ENCODE data around the gene MGAT1. TPM values are rescaled to one million over a fixed set of nuclear protein-coding genes. Genes with fewer than 3 reads are reported as not detected.
A peak's percentile ranks its signal among the peaks of the same experiment; 100 is the strongest.
"Not testable (repeated sequence)": the region's sequence is repeated elsewhere in the genome, so short reads cannot be mapped to it uniquely, and the experiment has no call there.

The MGAT1 gene
- total RNA-seq, 1 experiment from 2014 or later: 86.4 TPM

- Mint-ChIP-seq H3K27me3 (ENCODE audit: unreplicated experiment) (no peaks in the 10 kb centered on the region), H3K4me1 (ENCODE audit: low read depth, unreplicated experiment) (peaks cover 46% of the 10 kb centered on the region), H3K4me3 (ENCODE audit: low read depth, unreplicated experiment) (peak overlapping the region; percentile 88), H3K27ac (ENCODE audit: unreplicated experiment) (peak overlapping the region; percentile 93), H3K9me3 (ENCODE audit: low read depth, unreplicated experiment) (peaks cover 3% of the 10 kb centered on the region), H3K36me3 (ENCODE audit: insufficient read depth, unreplicated experiment) (peaks cover 42% of the 10 kb centered on the region)
- no peak for TF ChIP-seq CTCF (IDR thresholded peaks at IDR 0.05; ENCODE audit: unreplicated experiment)
- BruUV-seq (replicated peaks): TSS peak; percentile 75
- intact Hi-C loops (cut with micrococcal nuclease; ENCODE audit: unreplicated experiment): no loop called here
- CTCF ChIA-PET: interaction anchor here (0.7 to 2.3 kb wide), 6 partner anchors 17 to 39 kb away, joined by 3 to 7 read pairs (median 4); no protein-coding TSS in a partner anchor
- DNase-seq: no peak
Measured at GRCh38 chr5:180830253-180831138, 27.9 kb upstream of the MGAT1 start.

- H3K9me3 Mint-ChIP-seq (ENCODE audit: low read depth, unreplicated experiment): peaks cover 3% of the 10 kb centered on the region
- DNase-seq: no peak
- peaks cover 53% of the 10 kb centered on the region for H3K4me1 Mint-ChIP-seq (ENCODE audit: low read depth, unreplicated experiment)
- H3K4me3 Mint-ChIP-seq (ENCODE audit: low read depth, unreplicated experiment): peak overlapping the region; percentile 88
- no peak for TF ChIP-seq CTCF (IDR thresholded peaks at IDR 0.05; ENCODE audit: unreplicated experiment)
- CTCF ChIA-PET: interaction anchor here (1.0 to 2.3 kb wide), 3 partner anchors 26 to 35 kb away, joined by 3 to 7 read pairs (median 3); no protein-coding TSS in a partner anchor
- peak overlapping the region; percentile 93 for H3K27ac Mint-ChIP-seq (ENCODE audit: unreplicated experiment)
- intact Hi-C loops (cut with micrococcal nuclease; ENCODE audit: unreplicated experiment): no loop called here
- H3K27me3 Mint-ChIP-seq (ENCODE audit: unreplicated experiment): no peaks in the 10 kb centered on the region
- peaks cover 42% of the 10 kb centered on the region for H3K36me3 Mint-ChIP-seq (ENCODE audit: insufficient read depth, unreplicated experiment)
- BruUV-seq (replicated peaks): no TSS peak
Measured at GRCh38 chr5:180829726-180830125, 27.1 kb upstream of the MGAT1 start.

- Mint-ChIP-seq H3K27ac (ENCODE audit: unreplicated experiment) (peak overlapping the region; percentile 93), H3K4me3 (ENCODE audit: low read depth, unreplicated experiment) (peak overlapping the region; percentile 88), H3K4me1 (ENCODE audit: low read depth, unreplicated experiment) (peaks cover 55% of the 10 kb centered on the region), H3K36me3 (ENCODE audit: insufficient read depth, unreplicated experiment) (peaks cover 42% of the 10 kb centered on the region)
- CTCF ChIA-PET: interaction anchor here (1.0 to 1.2 kb wide), 2 partner anchors 25 to 29 kb away, joined by 3 read pairs; no protein-coding TSS in a partner anchor
- H3K27me3 Mint-ChIP-seq (ENCODE audit: unreplicated experiment); H3K9me3 Mint-ChIP-seq (ENCODE audit: low read depth, unreplicated experiment); intact Hi-C loops (cut with micrococcal nuclease; ENCODE audit: unreplicated experiment); BruUV-seq (replicated peaks): not testable (repeated sequence)
- peak; percentile 10 for DNase-seq
Measured at GRCh38 chr5:180828756-180829531, 26.3 kb upstream of the MGAT1 start.

- H3K9me3 Mint-ChIP-seq (ENCODE audit: low read depth, unreplicated experiment); BruUV-seq (replicated peaks); H3K4me3 Mint-ChIP-seq (ENCODE audit: low read depth, unreplicated experiment); DNase-seq; H3K27me3 Mint-ChIP-seq (ENCODE audit: unreplicated experiment); CTCF ChIA-PET; H3K27ac Mint-ChIP-seq (ENCODE audit: unreplicated experiment): not testable (repeated sequence)
- Mint-ChIP-seq H3K4me1 (ENCODE audit: low read depth, unreplicated experiment) (peaks cover 51% of the 10 kb centered on the region), H3K36me3 (ENCODE audit: insufficient read depth, unreplicated experiment) (peaks cover 33% of the 10 kb centered on the region)
- intact Hi-C loops (cut with micrococcal nuclease; ENCODE audit: unreplicated experiment): loop anchor here (2.0 kb wide), 3 partner anchors 19 to 43 kb away; partner anchors contain the start of gene ZFP62
Measured at GRCh38 chr5:180827374-180827773, 24.8 kb upstream of the MGAT1 start.
